ENCODE results near the gene LCE3E.

- TF ChIP-seq CTCF (IDR thresholded peaks at IDR 0.05) (no peak), EP300 (IDR thresholded peaks at IDR 0.05) (no peak), POLR2A (IDR thresholded peaks at IDR 0.05) (no peak)
Measured at GRCh38 chr1:152519851-152520250, 46.7 kb downstream of the LCE3E start.

All from tibial nerve (tissue), 4 donors.